Kidney (tissue), 14 donors: ENCODE data around the gene OSR1. TPM values are rescaled to one million over a fixed set of nuclear protein-coding genes. Genes with fewer than 3 reads are reported as not detected.

Experiments used
- DNase-seq, 5 donors: peaks; one replicate each; pipeline ENCODE4 v3.0.0-alpha.2; 2013 to 2020
- FAIRE-seq: peaks from 2 replicates; lab custom pipeline; 2012; peaks lifted over from hg19 to GRCh38; lab: Jason Lieb, UNC
- H3K27ac ChIP-seq, 2 donors: one replicate each; pipeline ENCODE4 v1.7.0; 2013; ENCODE audit warnings: low read depth in 2 of 2, low read length in 2 of 2, inconsistent platforms in 1 of 2
- H3K27me3 ChIP-seq: one replicate; pipeline ENCODE4 v1.7.1; 2013; ENCODE audit warnings: low read length, inconsistent platforms; ENCODE audit not compliant: control insufficient read depth, insufficient read depth
- H3K36me3 ChIP-seq, 3 donors: one replicate each; pipeline versions ENCODE4 v1.7.0 to v1.7.1; 2013; ENCODE audit warnings: low read length in 3 of 3, control low read depth in 1 of 3, inconsistent platforms in 1 of 3; ENCODE audit not compliant: insufficient read depth in 3 of 3, control insufficient read depth in 2 of 3
- H3K4me1 ChIP-seq, 3 donors: one replicate each; pipeline versions ENCODE4 v1.7.0 to v1.7.1; 2013; ENCODE audit warnings: low read length in 3 of 3, inconsistent platforms in 1 of 3, low read depth in 1 of 3; ENCODE audit not compliant: control insufficient read depth in 2 of 3, insufficient read depth in 2 of 3
- H3K4me3 ChIP-seq, 3 donors: one replicate each; pipeline versions ENCODE4 v1.7.0 to v1.8.1; 2013; ENCODE audit warnings: low read length in 3 of 3, control low read depth in 1 of 3, inconsistent platforms in 1 of 3
- H3K9ac ChIP-seq, 3 donors: one replicate each; pipeline versions ENCODE4 v1.7.0 to v1.7.1; 2013; ENCODE audit warnings: low read length in 3 of 3, control low read depth in 1 of 3, inconsistent platforms in 1 of 3
- H3K9me3 ChIP-seq, 3 donors: one replicate each; pipeline versions ENCODE4 v1.7.0 to v1.7.1; 2013; ENCODE audit warnings: low read length in 3 of 3, control low read depth in 1 of 3, inconsistent platforms in 1 of 3; ENCODE audit not compliant: control insufficient read depth in 2 of 3, insufficient read depth in 1 of 3
- intact Hi-C: fragments of 100-400 bp; cut with DNase I; formaldehyde crosslinking; loops from one replicate; pipeline ENCODE4 v1.11.1; 2022
- polyA plus RNA-seq: library from polyadenylated mRNA; stranded (reverse); fragments of 350-450 nt; fragmentation: Illumina TruSeq; extraction: RNeasy Lipid Tissue Mini Kit (QIAGEN cat#74804); gene quantifications from one replicate; pipeline ENCODE4 v1.2.3, GENCODE V29; 2014; ENCODE audit warnings: low read depth, low replicate concordance; ENCODE audit not compliant: insufficient read depth
- total RNA-seq: library from RNA; stranded (reverse); fragmentation: NEBNext Ultra II Directional; extraction: Animal tissue kit (Norgen Biotek cat#: 25700); gene quantifications from one replicate; pipeline ENCODE4 v1.2.1, GENCODE V29; 2021
- TF ChIP-seq, protein P1 (sequence below): IDR thresholded peaks from 3 replicates; pipeline ENCODE4 v1.5.1; 2012; ENCODE audit warnings: mild to moderate bottlenecking, moderate library complexity, borderline replicate concordance; ENCODE audit not compliant: insufficient read depth; ENCODE audit errors: extremely low read depth
- donor health status: control.
- donor health status: control.
- donor health status: control.
- donor health status: control.
- donor health status: control.
- donor health status: DM: yes; HTN: yes; CAD: no.
- donor health status: Normal renal cell carcinoma (clear cell type).

Gene OSR1
- total and polyA plus RNA-seq, 2 donors from 2014 or later: 0.99 to 1.6 TPM

DNA sequence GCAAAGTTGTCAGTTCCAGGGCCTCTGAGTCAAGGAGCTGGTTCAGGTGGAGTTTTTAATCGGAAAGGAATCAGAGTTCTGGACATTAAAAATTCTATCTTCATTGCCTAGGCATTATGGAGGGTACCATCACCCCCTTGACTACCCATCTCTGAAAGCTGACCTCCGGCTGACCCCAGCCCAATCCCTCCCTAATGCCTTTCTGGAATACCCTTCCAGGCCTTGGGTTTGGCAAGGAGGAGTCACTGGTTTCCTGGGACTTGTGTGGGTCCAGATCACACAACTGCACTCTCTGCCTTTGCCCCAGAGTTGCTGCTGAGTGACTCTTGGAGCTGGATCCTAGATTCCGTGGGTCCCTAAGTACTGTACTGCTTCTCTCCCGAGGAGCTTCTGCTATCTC is 1.0 kb upstream of the OSR1 start:
- peak overlapping the region in 1 of 3 donors; percentile 35 for H3K9ac ChIP-seq
- no peaks in the 10 kb centered on the region for H3K36me3 ChIP-seq
- no peak overlapping the region for H3K27ac ChIP-seq
- DNase-seq (peak in 1 of 5 donors; percentile 12), FAIRE-seq (no peak)
- intact Hi-C loops: no loop called here
- H3K4me1 ChIP-seq: peaks cover 0 to 24% (median 10%) of the 10 kb centered on the region in 3 donors
- H3K4me3 ChIP-seq: no peak overlapping the region
- no peaks in the 10 kb centered on the region for H3K9me3 ChIP-seq
- peaks cover 52% of the 10 kb centered on the region for H3K27me3 ChIP-seq
- TF ChIP-seq, protein P1, sequence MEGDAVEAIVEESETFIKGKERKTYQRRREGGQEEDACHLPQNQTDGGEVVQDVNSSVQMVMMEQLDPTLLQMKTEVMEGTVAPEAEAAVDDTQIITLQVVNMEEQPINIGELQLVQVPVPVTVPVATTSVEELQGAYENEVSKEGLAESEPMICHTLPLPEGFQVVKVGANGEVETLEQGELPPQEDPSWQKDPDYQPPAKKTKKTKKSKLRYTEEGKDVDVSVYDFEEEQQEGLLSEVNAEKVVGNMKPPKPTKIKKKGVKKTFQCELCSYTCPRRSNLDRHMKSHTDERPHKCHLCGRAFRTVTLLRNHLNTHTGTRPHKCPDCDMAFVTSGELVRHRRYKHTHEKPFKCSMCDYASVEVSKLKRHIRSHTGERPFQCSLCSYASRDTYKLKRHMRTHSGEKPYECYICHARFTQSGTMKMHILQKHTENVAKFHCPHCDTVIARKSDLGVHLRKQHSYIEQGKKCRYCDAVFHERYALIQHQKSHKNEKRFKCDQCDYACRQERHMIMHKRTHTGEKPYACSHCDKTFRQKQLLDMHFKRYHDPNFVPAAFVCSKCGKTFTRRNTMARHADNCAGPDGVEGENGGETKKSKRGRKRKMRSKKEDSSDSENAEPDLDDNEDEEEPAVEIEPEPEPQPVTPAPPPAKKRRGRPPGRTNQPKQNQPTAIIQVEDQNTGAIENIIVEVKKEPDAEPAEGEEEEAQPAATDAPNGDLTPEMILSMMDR: no peak

DNA sequence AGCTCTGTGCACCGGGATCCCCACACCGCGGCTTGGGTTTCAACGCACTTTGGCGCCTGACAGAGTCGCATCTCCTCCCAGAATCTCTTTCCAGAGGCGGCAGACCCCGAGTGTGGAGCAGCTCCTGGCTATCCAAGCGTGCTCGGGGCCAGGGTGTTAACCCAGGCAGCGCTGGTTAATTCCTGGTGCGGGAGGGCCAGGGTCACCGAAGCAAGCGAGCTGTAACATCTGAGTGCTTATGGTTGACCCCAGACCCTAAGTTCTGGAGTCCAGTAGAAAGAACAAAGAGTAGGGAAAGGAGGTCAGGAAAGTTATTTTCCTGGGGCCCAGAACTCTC is 566 bp upstream of the OSR1 start:
- intact Hi-C loops: no loop called here
- H3K9ac ChIP-seq: peak overlapping the region in 2 of 3 donors; percentile 23 to 35
- H3K27me3 ChIP-seq: peaks cover 54% of the 10 kb centered on the region

DNA sequence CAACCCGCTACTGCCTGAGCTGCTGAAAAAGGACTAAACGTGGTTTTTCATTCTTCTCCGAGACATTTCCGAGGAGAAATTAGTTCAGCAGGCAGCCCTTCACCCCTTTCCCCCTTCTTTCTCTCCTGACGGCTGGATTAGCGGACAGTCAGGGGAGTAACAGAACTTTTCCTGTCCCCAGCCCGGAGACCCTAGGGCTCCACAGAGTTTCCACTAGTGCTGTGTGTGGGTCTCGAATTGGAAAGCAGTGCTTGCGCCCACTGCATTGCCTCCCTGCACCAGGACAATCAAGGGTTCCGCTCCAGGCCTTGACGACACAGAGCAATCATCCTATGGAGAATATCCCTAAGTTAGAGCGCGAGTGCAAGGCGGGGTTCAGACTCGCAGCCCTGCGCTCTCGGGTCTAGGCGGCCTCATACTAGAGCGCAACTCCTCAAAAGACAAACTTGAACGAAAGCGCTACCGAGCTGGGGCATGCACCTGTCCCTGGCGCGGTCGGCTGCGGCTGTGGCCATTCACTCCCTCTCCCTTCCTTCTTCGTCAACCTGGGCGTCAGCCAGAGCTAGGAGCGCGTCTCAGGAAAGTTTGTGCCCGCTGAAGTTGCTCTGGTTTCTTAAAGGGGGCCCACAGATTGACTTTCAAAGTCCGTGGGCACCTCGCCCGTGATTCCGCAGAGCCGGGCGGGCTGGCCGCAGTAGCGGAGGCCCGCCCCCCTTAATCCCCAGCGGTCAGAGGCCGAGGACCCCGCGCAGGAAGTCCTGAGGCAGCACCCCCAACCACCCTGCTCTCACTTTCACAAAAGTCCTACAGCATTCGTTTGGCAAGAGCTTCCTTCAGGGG is 801 bp downstream of the OSR1 start:
- H3K4me3 ChIP-seq: peak overlapping the region; percentile 53 to 71 (median 67)
- TF ChIP-seq, protein P1: no peak
- FAIRE-seq (no peak), DNase-seq (peak in 4 of 5 donors; percentile 55 to 66 (median 56))
- H3K36me3 ChIP-seq: no peaks in the 10 kb centered on the region
- intact Hi-C loops: no loop called here
- peak overlapping the region in 2 of 3 donors; percentile 25 to 51 for H3K9ac ChIP-seq
- H3K9me3 ChIP-seq: no peaks in the 10 kb centered on the region
- H3K27me3 ChIP-seq: peaks cover 60% of the 10 kb centered on the region
- H3K27ac ChIP-seq: peak overlapping the region in 1 of 2 donors; percentile 10
- peaks cover 0 to 21% (median 10%) of the 10 kb centered on the region in 3 donors for H3K4me1 ChIP-seq

More for the DNA sequence above, 566 bp upstream of the OSR1 start:
- peak overlapping the region; percentile 34 to 59 (median 45) for H3K4me3 ChIP-seq
- FAIRE-seq (no peak), DNase-seq (no peak)
- peaks cover 0 to 24% (median 10%) of the 10 kb centered on the region in 3 donors for H3K4me1 ChIP-seq
- H3K9me3 ChIP-seq: no peaks in the 10 kb centered on the region
- H3K36me3 ChIP-seq: no peaks in the 10 kb centered on the region
- H3K27ac ChIP-seq: no peak overlapping the region
- TF ChIP-seq, protein P1: no peak
